ENCODE results near the gene WNT5A. TPM values are rescaled to one million over a fixed set of nuclear protein-coding genes. Genes with fewer than 3 reads are reported as not detected.

The WNT5A gene
- total RNA-seq, 2 donors from 2014 or later, result 5.9 to 15.0 TPM

GRCh38 chr3:55483196-55484095, 3.7 kb downstream of the WNT5A start:
- H3K9me3 ChIP-seq, result no peaks in the 10 kb centered on the region
- H3K27ac ChIP-seq, result no peak overlapping the region
- no peak for TF ChIP-seq POLR2A (IDR thresholded peaks at IDR 0.05)
- no peak for TF ChIP-seq CTCF (IDR thresholded peaks at IDR 0.05)
- intact Hi-C loops (cut with DNase I), result no loop called here
- H3K36me3 ChIP-seq (replicated peaks in 1 of 2; ENCODE audit: insufficient read depth in 1 of 2, low read depth in 2 of 2), result no peaks in the 10 kb centered on the region
- ATAC-seq (no peak), DNase-seq (no peak)
- H3K4me1 ChIP-seq, result peaks cover 62% of the 10 kb centered on the region
- WGBS, 2 donors, result 44 to 57% methylated on average over 39 to 40 of the region's 40 CpGs
- no peak overlapping the region for H3K4me3 ChIP-seq
- no peaks in the 10 kb centered on the region for H3K27me3 ChIP-seq

GRCh38 chr3:55482496-55483195, 4.5 kb downstream of the WNT5A start:
- intact Hi-C loops (cut with DNase I), result no loop called here
- no peaks in the 10 kb centered on the region for H3K36me3 ChIP-seq (replicated peaks in 1 of 2; ENCODE audit: insufficient read depth in 1 of 2, low read depth in 2 of 2)
- DNase-seq (peak in 2 of 4 donors; percentile 31 to 44), ATAC-seq (no peak)
- no peaks in the 10 kb centered on the region for H3K9me3 ChIP-seq
- H3K4me1 ChIP-seq, result peaks cover 62% of the 10 kb centered on the region
- no peak overlapping the region for H3K4me3 ChIP-seq
- no peaks in the 10 kb centered on the region for H3K27me3 ChIP-seq
- no peak overlapping the region for H3K27ac ChIP-seq
- no peak for TF ChIP-seq POLR2A (IDR thresholded peaks at IDR 0.05)
- no peak for TF ChIP-seq CTCF (IDR thresholded peaks at IDR 0.05)
- 1 to 6% methylated on average over 19 to 38 of the region's 38 CpGs for WGBS, 2 donors

GRCh38 chr3:55481744-55482495, 5.2 kb downstream of the WNT5A start:
- intact Hi-C loops (cut with DNase I), result no loop called here
- Histone ChIP-seq H3K4me1 (peaks cover 59% of the 10 kb centered on the region), H3K9me3 (no peaks in the 10 kb centered on the region), H3K4me3 (peak overlapping the region; percentile 3 to 8), H3K27ac (no peak overlapping the region), H3K36me3 (replicated peaks in 1 of 2; ENCODE audit: insufficient read depth in 1 of 2, low read depth in 2 of 2) (no peaks in the 10 kb centered on the region), H3K27me3 (no peaks in the 10 kb centered on the region)
- DNase-seq (peak in 3 of 4 donors; percentile 27 to 39 (median 38)), ATAC-seq (no peak)
- TF ChIP-seq CTCF (IDR thresholded peaks at IDR 0.05) (peak in 1 of 7 experiments; percentile 15), POLR2A (IDR thresholded peaks at IDR 0.05) (no peak)
- 6 to 7% methylated on average over 34 to 37 of the region's 37 CpGs for WGBS, 2 donors

- ATAC-seq (peak; percentile 21), DNase-seq (peak in 3 of 4 donors; percentile 38 to 57 (median 40))
- H3K36me3 ChIP-seq (replicated peaks in 1 of 2; ENCODE audit: insufficient read depth in 1 of 2, low read depth in 2 of 2), result no peaks in the 10 kb centered on the region
- WGBS, 2 donors, result 3 to 5% methylated on average over 33 to 42 of the region's 42 CpGs
- H3K4me3 ChIP-seq, result peak overlapping the region; percentile 3 to 8
- H3K27me3 ChIP-seq, result no peaks in the 10 kb centered on the region
- no peaks in the 10 kb centered on the region for H3K9me3 ChIP-seq
- peaks cover 51% of the 10 kb centered on the region for H3K4me1 ChIP-seq
- H3K27ac ChIP-seq, result no peak overlapping the region
- no peak for TF ChIP-seq POLR2A (IDR thresholded peaks at IDR 0.05)
- TF ChIP-seq CTCF (IDR thresholded peaks at IDR 0.05), result no peak
- intact Hi-C loops (cut with DNase I), result no loop called here
Measured at GRCh38 chr3:55480911-55481743, 6.0 kb downstream of the WNT5A start.

Measured in body of pancreas (tissue), 4 donors.